Limb (tissue), 2 donors: Measurements from ENCODE around the gene ZMPSTE24.

Experiments
- DNase-seq, 2 donors: peaks; one replicate each; pipeline ENCODE4 v3.0.0-alpha.2; 2016; ENCODE audit errors: extremely low spot score in 2 of 2

ZMPSTE24 gene

DNA sequence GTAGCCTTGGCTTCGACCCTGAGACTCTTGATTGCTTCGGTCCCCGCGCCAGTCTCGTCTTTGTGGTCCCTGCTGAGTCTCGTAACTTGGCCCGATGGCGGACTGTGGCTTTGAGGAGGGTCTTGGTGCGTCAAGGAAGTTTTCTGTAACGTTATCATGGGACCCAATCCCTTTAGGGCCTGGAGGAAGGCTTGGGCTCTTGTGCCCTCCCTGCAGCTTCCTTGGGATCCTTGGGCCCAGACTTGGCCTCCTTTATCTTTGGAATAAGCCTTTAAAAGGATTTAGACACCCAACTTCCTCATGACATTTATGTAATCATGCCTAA is 371 bp downstream of the ZMPSTE24 start:
- DNase-seq, result no peak

DNA sequence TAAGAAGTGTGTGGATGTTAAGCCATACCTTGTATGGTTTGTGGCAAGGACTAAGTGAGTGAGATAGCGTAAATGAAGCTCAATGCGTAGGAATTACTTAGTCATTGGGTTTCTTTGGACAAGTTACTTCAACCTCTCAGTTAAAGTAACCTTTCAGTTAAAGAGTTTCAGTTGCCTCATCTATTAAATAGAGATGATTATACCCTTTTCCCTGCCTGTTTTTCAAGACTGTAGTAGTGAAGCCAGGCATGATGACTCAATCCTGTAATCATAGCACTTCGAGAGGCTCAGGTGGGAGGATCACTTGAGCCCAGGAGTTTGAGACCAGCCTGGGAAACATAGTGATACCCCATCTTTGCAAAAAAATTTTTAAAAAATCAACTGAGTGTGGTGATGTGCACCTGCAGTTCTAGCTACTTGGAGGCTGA is 6.3 kb downstream of the ZMPSTE24 start:
- no peak for DNase-seq

DNA sequence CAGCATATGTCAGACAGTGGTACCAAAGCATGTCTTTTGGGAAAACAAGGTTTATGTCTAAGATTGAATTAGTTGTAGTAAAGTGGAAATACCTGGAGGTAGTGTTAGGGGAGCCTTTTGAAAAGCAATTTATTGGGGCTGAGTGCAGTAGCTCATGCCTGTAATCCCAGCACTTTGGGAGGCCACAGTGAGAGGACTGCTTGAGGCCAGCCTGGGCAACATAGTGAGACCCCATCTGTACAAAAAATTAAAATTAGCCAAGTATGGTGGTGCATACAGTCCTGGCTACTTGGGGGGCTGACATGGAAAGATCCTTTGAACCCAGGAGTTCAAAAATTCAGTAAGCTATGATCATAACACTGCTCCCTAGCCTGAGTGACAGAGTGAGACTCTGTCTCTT is 7.3 kb downstream of the ZMPSTE24 start:
- DNase-seq, result no peak

DNA sequence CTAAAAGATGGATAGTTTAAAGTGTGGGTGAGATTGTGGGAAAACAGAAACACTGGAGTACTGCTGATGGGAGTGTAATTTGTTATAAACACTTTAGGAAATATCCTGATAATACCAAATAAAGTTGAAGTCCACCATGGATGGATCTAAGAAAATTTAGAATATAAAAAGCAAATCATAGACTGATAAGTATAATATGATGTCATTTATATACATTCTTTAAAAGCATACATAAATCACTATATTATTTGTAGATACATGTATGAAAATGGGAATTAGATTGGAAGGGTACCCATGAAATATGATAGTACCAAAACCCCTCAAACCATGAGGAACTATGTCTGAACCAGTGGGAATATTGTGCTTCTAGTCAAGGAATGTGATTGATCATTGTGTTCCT is 7.9 kb downstream of the ZMPSTE24 start:
- no peak for DNase-seq

GRCh38 chr1:40266786-40267535 is 8.9 kb downstream of the ZMPSTE24 start:
- DNase-seq, result no peak

GRCh38 chr1:40267767-40268187 is 9.7 kb downstream of the ZMPSTE24 start:
- DNase-seq, result peak in 1 of 2 donors; percentile 12

DNA sequence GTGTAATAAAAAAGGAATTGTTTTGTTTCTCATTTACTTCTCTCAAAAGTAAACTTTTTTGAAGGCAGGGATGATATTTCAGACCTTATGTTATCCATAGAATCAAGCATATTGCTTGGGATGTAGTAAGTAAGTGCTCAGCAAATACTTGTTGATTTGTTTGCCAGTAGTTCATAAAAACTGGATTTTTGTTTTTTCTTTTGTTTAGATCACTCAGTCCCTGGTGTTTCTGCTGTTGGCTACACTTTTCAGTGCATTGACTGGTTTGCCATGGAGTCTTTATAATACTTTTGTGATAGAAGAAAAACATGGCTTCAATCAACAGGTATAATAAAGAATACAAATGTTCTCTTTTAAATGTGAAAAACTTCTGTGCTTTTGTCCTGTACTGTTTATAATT is 10.2 kb downstream of the ZMPSTE24 start:
- no peak for DNase-seq

DNA sequence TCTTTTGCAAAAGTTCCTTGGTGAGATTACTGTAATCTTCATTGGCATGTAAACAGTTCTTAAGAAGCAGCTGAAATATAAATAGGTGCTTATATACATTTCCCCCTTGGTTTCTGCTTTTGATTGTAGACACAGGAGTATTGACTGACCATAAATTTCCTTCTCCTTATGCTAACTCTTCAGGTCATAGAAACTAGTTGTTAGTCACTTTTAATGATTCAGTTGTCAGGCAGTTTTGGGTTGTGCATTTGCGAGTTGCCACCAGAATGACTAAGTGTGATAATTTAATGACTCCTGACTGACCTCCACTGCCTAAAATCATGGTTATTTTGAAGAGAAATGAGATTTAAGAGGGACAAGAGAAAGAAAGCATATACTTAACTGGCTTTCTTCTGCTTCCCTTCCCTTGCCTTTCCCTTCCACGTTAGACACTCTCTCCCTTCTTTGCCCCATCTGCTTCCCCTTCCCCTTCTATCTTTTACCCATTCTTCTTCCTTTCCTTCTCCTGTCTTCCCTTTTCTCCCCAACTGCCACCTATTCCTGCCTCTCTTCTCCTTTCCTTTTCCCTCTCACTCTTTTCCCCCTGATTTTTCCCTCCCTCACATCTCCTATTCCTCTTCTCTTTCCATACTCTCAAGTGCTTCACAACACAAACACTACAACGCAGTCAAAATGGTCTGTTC is 12.3 kb downstream of the ZMPSTE24 start:
- DNase-seq, result no peak

- DNase-seq, result no peak
These were observed 14.7 kb downstream of the ZMPSTE24 start for GRCh38 chr1:40272653-40273213.

- DNase-seq, result no peak
These were observed 15.6 kb downstream of the ZMPSTE24 start for GRCh38 chr1:40273547-40274166.

DNA sequence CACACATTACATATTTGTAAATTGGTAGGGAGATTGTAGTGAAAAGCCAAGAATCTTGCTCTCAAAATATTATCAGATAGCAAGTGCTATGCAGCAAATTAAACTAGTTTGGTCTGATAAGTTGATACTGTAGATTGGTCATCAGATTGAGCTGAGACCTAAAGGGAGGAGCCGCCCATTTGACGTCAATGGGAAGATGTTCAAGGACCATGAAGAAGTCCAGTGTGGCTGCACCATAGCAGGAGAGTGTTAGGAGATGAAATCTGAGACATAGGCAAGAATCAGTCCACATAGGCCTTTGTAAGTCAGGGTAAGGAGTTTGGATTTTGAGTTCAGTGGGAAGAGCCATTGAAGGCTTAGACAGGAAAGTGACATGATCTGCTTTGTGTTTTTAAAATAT is 16.3 kb downstream of the ZMPSTE24 start:
- DNase-seq, result no peak

DNA sequence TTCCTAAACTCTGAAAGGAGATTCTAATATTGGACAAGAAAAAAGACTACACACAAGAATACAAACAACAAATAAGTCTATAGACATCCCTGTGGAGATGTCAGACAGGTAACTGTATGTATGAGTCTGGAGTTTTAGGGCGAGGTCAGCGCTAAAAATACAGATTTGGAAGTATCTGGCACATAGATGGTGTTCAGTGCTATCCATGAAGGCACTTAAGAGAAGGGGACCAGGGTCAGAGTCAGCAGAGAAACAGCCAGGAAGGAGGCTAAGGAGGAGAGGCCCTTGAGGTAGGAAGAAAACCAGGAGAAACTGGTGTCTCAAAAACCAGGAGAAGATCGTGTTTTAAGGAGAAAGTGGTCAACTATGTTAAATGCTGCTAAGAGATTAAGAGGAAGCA is 18.1 kb downstream of the ZMPSTE24 start:
- no peak for DNase-seq

DNA sequence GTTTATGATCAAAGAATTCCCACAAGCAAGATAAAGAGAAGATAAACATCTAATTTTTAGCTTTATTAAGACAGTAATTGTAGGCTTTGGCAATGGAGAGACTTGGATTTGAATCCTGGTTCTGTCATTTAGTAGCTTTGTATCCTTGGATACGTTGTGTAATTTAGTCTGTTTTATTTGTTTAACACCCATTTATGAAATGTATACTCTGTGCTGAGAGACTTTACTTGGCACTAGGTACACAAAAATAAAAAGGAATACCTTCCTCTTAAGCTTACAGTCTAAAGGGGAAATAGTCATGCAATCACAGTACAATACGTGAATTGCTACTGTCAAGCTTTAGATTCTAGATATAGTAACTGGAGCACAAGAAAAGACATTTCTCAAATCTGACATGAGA is 23.8 kb downstream of the ZMPSTE24 start:
- DNase-seq, result no peak

GRCh38 chr1:40291293-40291692 is 33.3 kb downstream of the ZMPSTE24 start:
- DNase-seq, result no peak

DNA sequence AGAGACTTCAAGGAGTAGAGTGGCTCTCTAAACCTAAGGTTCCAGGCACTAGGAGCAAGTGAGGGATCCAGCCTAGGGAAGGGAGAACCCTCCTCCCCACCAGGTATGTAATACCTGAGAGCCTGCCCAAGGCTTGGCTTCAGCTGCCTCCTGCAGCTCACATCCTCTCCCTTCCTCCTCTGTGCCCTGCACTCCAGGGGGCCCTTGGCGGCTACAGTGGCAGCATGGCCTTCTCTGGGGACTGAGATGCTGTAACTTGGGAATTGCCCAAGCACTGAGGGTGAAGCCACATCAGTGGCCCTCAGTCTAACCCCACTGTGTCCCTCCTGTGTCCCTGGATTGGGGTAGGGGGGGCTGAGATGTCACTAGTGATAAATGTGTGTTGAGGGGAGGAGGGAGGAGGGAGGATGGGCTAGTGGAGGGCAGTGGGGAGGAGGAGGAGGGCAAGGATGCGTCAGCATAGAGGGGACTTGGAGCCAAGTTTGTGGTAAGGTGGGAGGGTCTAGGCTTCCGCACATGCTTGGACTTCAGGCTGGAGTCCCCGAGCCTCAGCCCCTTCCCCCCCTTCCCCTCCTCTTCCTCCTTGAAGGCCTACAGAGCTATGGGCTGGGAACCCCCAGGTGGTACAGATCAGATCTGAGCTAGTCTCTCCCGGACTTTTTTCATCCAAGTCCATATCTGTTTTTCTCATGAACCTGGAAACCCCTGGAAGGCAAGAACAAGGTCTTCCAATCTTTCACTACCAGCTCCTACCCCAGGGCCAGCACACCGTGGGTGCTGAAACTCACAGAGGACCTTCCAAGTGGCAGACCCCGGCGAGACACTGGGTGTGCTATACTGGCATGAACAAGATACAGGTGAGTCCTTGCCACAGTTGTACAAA is 41.6 kb downstream of the ZMPSTE24 start:
- peak in 1 of 2 donors; percentile 36 for DNase-seq

DNA sequence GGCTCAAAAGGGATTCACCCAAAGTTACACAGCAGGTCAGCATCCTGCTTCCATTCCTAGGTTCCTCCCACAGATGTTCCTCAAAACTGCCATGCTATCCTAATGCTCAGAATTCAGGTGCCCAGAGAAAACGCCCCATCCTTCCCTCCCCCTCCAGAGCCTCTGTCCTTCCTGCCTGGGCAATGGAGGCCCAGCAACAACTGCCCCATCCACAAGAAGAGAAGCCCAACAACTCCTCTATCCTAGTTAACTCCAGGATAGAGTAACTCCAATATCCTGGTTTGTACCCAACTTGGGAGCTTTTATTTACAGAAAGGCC is 42.2 kb downstream of the ZMPSTE24 start:
- no peak for DNase-seq

DNA sequence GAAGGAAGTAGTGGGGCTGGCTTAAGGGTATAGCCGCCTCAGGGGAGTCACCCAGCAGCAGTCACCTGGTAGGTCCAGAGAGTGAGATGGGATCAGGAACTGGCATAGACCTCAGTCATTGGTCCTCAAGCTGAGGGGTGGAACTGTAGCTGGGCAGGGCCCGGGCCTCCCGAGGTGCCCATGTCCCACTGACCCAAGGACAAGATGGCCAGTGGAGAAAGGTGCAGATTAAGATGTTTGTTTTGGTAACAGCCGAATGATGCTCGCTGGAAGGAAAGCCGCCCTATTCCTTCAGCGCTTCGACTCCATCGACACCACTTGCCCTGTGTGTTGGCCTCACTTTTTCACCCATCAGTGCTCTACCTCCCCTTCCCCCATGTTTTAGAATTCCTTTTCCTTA is 42.6 kb downstream of the ZMPSTE24 start:
- no peak for DNase-seq

- DNase-seq, result no peak
These were observed 43.0 kb downstream of the ZMPSTE24 start for GRCh38 chr1:40301066-40301465.

- DNase-seq, result no peak
These were observed 43.7 kb downstream of the ZMPSTE24 start for GRCh38 chr1:40301541-40302299.

GRCh38 chr1:40302475-40302874 is 44.4 kb downstream of the ZMPSTE24 start:
- no peak for DNase-seq
